ENCODE results near the gene METTL25B.
A peak's percentile ranks its signal among the peaks of the same experiment; 100 is the strongest.

Gene METTL25B

GRCh38 chr1:156689035-156689952 lies 39.0 kb upstream of the METTL25B start:
- TF ChIP-seq, protein P1, sequence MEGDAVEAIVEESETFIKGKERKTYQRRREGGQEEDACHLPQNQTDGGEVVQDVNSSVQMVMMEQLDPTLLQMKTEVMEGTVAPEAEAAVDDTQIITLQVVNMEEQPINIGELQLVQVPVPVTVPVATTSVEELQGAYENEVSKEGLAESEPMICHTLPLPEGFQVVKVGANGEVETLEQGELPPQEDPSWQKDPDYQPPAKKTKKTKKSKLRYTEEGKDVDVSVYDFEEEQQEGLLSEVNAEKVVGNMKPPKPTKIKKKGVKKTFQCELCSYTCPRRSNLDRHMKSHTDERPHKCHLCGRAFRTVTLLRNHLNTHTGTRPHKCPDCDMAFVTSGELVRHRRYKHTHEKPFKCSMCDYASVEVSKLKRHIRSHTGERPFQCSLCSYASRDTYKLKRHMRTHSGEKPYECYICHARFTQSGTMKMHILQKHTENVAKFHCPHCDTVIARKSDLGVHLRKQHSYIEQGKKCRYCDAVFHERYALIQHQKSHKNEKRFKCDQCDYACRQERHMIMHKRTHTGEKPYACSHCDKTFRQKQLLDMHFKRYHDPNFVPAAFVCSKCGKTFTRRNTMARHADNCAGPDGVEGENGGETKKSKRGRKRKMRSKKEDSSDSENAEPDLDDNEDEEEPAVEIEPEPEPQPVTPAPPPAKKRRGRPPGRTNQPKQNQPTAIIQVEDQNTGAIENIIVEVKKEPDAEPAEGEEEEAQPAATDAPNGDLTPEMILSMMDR (IDR thresholded peaks at IDR 0.05; ENCODE audit: low read depth, low read length): peak; percentile 95
- H3K4me3 ChIP-seq (replicated peaks in 1 of 2; ENCODE audit: low read depth in 2 of 2, low read length in 2 of 2): peak overlapping the region in 1 of 2 donors; percentile 21

DNA sequence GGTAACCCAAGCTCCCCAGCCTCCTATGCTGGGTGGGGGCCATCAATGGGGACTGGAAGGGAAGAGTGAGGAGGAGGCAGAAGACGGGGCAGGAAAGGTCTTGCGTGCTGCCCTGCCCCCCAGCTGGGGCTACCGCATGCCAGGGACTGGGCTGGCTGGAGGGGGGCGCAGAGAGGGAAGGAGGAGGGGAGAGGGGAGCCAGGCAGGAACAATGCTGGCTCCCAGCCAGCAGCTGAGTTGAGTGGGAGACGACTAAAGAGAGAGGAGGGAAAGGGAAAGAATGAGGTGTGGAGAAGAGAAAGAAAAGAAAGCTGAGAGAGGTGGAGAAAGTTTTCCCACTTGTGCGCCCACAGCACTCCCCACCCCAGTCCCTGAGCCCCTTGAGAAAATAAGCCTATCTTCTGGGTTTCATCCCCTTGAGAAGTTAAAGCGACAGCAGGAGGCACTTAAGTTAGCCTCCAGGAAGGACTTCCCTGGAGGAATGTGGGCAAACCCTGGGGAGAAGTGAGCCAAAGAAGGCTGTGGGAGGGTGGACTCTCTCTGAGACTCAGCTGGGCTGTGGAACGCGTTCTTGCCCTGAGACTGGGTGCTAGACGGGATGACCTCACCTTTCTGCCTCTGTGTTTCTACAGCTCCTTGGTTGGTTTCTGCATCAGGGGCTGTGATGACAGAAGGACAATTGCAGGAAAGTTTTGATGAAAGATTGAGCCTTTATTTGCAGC lies 38.2 kb upstream of the METTL25B start:
- TF ChIP-seq, protein P1 (IDR thresholded peaks at IDR 0.05; ENCODE audit: low read depth, low read length): no peak
- peak overlapping the region in 1 of 2 donors; percentile 21 for H3K4me3 ChIP-seq (replicated peaks in 1 of 2; ENCODE audit: low read depth in 2 of 2, low read length in 2 of 2)
- peak in 1 of 2 donors; percentile 53 for DNase-seq (ENCODE audit: low read depth in 2 of 2)

More at GRCh38 chr1:156689035-156689952, 39.0 kb upstream of the METTL25B start:
- peak; percentile 81 to 88 for DNase-seq (ENCODE audit: low read depth in 2 of 2)

GRCh38 chr1:156690675-156691036 lies 37.6 kb upstream of the METTL25B start:
- no peak for DNase-seq (ENCODE audit: low read depth in 2 of 2)
- H3K4me3 ChIP-seq (replicated peaks in 1 of 2; ENCODE audit: low read depth in 2 of 2, low read length in 2 of 2): no peak overlapping the region
- TF ChIP-seq, protein P1 (IDR thresholded peaks at IDR 0.05; ENCODE audit: low read depth, low read length): no peak

- H3K4me3 ChIP-seq (replicated peaks in 1 of 2; ENCODE audit: low read depth in 2 of 2, low read length in 2 of 2): no peak overlapping the region
- no peak for DNase-seq (ENCODE audit: low read depth in 2 of 2)
- TF ChIP-seq, protein P1 (IDR thresholded peaks at IDR 0.05; ENCODE audit: low read depth, low read length): no peak
These were observed 37.1 kb upstream of the METTL25B start for GRCh38 chr1:156691191-156691590.

DNA sequence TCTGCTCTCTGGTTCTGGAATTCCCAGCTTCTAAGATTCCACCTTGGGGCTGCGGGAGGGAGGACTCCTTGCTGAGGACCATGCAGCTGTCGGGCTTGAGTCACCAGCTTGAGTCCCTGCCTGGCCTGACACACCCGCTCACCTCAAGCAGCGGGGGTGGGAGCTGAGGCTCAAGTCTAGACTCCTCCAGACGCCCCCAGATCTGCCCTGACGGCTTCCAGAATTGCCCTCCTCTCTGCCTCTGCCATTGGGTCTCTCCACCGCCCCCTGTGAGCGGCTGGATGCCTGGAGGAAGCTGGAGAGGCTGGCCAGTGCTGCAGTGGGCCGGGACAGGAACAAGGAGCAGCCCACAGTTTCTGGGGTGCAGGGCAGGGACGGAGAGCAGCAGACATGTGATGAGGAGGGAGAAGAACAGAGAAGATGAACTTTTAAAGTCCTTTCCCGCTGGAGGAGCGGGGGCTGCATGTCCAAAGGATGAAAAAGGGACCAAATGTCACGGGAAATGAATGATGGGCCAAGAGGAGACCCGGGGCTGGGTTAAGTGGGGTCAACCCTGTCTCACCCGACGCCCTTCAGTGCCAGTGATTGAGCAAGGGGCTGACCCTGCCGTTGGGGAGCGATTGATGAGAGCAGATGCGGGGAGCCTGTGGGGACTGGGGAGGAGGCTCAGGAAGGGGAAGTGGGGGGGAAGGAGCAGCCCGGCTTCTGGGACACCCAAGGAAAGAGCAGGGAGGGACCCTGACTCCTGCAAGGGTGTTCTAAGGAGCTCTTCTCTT lies 36.4 kb upstream of the METTL25B start:
- TF ChIP-seq, protein P1 (IDR thresholded peaks at IDR 0.05; ENCODE audit: low read depth, low read length): no peak
- no peak overlapping the region for H3K4me3 ChIP-seq (replicated peaks in 1 of 2; ENCODE audit: low read depth in 2 of 2, low read length in 2 of 2)
- DNase-seq (ENCODE audit: low read depth in 2 of 2): no peak

- TF ChIP-seq, protein P1 (IDR thresholded peaks at IDR 0.05; ENCODE audit: low read depth, low read length): no peak
- DNase-seq (ENCODE audit: low read depth in 2 of 2): no peak
- no peak overlapping the region for H3K4me3 ChIP-seq (replicated peaks in 1 of 2; ENCODE audit: low read depth in 2 of 2, low read length in 2 of 2)
These were observed 35.8 kb upstream of the METTL25B start for GRCh38 chr1:156692441-156692924.

All from cardiac fibroblast (primary cell).